ENCODE measurements around the gene NKAIN4.

- TF ChIP-seq CTCF (IDR thresholded peaks at IDR 0.05) (no peak), EZH2 (IDR thresholded peaks at IDR 0.05; ENCODE audit: borderline replicate concordance, insufficient read depth, low read depth, low read length, poor library complexity, severe bottlenecking) (no peak)
Observed at GRCh38 chr20:63286781-63287696, 32.8 kb upstream of the NKAIN4 start.
